Trophoblast cell (in vitro differentiated cells and primary cell): Measurements from ENCODE around the gene FSTL4.

ENCODE experiments used
- DNase-seq, 2 donors: peaks; one replicate each; pipeline ENCODE4 v3.0.0-alpha.2; 2016
- H2AFZ ChIP-seq: 2 replicates; pipeline ENCODE4 v1.6.1; 2013; ENCODE audit warnings: low read length, moderate library complexity, mild to moderate bottlenecking; ENCODE audit not compliant: insufficient read depth, poor library complexity
- H2AK5ac ChIP-seq: 2 replicates; pipeline ENCODE4 v1.6.1; 2013; ENCODE audit warnings: mild to moderate bottlenecking, low read length
- H2BK120ac ChIP-seq: 2 replicates; pipeline ENCODE4 v1.6.1; 2013; ENCODE audit warnings: low read length, mild to moderate bottlenecking, moderate library complexity; ENCODE audit not compliant: insufficient read depth, poor library complexity
- H2BK12ac ChIP-seq: 2 replicates; pipeline ENCODE4 v1.6.1; 2013; ENCODE audit warnings: mild to moderate bottlenecking, low read length, moderate library complexity
- H2BK5ac ChIP-seq: 2 replicates; pipeline ENCODE4 v1.6.1; 2013; ENCODE audit warnings: low read length, low read depth, moderate library complexity, mild to moderate bottlenecking; ENCODE audit not compliant: poor library complexity
- H3K14ac ChIP-seq: 2 replicates; pipeline ENCODE4 v1.6.1; 2013; ENCODE audit warnings: mild to moderate bottlenecking, low read length
- H3K18ac ChIP-seq: 2 replicates; pipeline ENCODE4 v1.6.1; 2013; ENCODE audit warnings: mild to moderate bottlenecking, low read length
- H3K23ac ChIP-seq: 2 replicates; pipeline ENCODE4 v1.6.1; 2013; ENCODE audit warnings: low read length
- H3K27ac ChIP-seq: 2 replicates; pipeline ENCODE4 v1.5.1; 2013; ENCODE audit warnings: low read depth, mild to moderate bottlenecking, inconsistent platforms, low read length, moderate library complexity
- H3K27me3 ChIP-seq: 2 replicates; pipeline ENCODE4 v1.6.1; 2013; ENCODE audit warnings: inconsistent platforms, mild to moderate bottlenecking, low read length, moderate library complexity; ENCODE audit not compliant: insufficient read depth
- H3K36me3 ChIP-seq, 2 experiments: 1 replicate in 1 of 2; 2 replicates in 1 of 2; pipeline ENCODE4 v1.6.1; 2013; ENCODE audit warnings: low read length in 2 of 2, mild to moderate bottlenecking in 2 of 2, moderate library complexity in 1 of 2; ENCODE audit not compliant: insufficient read depth in 2 of 2, control insufficient read depth in 1 of 2
- H3K4ac ChIP-seq: 2 replicates; pipeline ENCODE4 v1.6.1; 2013; ENCODE audit warnings: low read depth, mild to moderate bottlenecking, low read length, moderate library complexity
- H3K4me1 ChIP-seq, 2 experiments: 1 replicate in 1 of 2; 2 replicates in 1 of 2; pipeline ENCODE4 v1.6.1; 2013; ENCODE audit warnings: low read length in 2 of 2, mild to moderate bottlenecking in 2 of 2, moderate library complexity in 1 of 2; ENCODE audit not compliant: insufficient read depth in 2 of 2, control insufficient read depth in 1 of 2
- H3K4me2 ChIP-seq: 2 replicates; pipeline ENCODE4 v1.6.1; 2013; ENCODE audit warnings: inconsistent platforms, mild to moderate bottlenecking, low read length, moderate library complexity
- H3K4me3 ChIP-seq: 2 replicates; pipeline ENCODE4 v1.5.1; 2013; ENCODE audit warnings: mild to moderate bottlenecking, low read depth, low read length, inconsistent platforms
- H3K79me1 ChIP-seq: one replicate; pipeline ENCODE4 v1.6.1; 2013; ENCODE audit warnings: low read length
- H3K79me2 ChIP-seq: 2 replicates; pipeline ENCODE4 v1.6.1; 2013; ENCODE audit warnings: low read length, mild to moderate bottlenecking; ENCODE audit not compliant: control insufficient read depth, insufficient read depth, poor library complexity
- H3K9ac ChIP-seq: 2 replicates; pipeline ENCODE4 v1.6.1; 2013; ENCODE audit warnings: mild to moderate bottlenecking, low read length
- H3K9me3 ChIP-seq: 2 replicates; pipeline ENCODE4 v1.6.1; 2013; ENCODE audit warnings: low read depth, mild to moderate bottlenecking, control low read depth, inconsistent platforms, low read length; ENCODE audit not compliant: insufficient read depth
- H4K12ac ChIP-seq: 2 replicates; pipeline ENCODE4 v1.6.1; 2013; ENCODE audit warnings: low read depth, mild to moderate bottlenecking, low read length, moderate library complexity
- H4K8ac ChIP-seq: 2 replicates; pipeline ENCODE4 v1.6.1; 2013; ENCODE audit warnings: low read depth, mild to moderate bottlenecking, low read length, moderate library complexity
- H4K91ac ChIP-seq: one replicate; pipeline ENCODE4 v1.6.1; 2013; ENCODE audit warnings: low read depth, mild to moderate bottlenecking, low read length, moderate library complexity
- WGBS: extraction: QIAGEN DNeasy Blood & Tissue Kit; methylation state at CpG from one replicate; pipeline ENCODE4 v1.1.7; 2013; ENCODE audit warnings: missing lambda C conversion rate; ENCODE audit not compliant: insufficient read length, insufficient coverage; ENCODE audit errors: extremely low coverage; 5-methylcytosine and 5-hydroxymethylcytosine counted together

Gene FSTL4

DNA sequence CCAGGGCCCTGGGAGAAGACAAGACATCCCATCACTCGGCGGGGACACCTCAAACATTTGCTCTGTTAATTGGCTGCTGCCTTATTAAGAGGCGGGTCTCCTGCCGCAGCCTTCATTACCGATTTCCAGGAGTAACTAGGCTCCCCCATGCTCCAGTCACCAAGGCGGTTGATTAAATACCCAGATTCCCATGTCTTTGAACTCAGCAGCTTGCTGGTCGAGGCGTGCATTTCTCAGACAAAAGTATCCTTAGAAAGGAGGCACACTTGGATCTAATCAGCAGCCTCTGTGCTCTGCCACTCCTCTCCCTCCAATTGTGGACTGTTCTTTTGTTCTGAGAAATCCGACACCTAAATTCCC is 228.8 kb downstream of the FSTL4 start:
- no CpG with 5 or more reads among the region's 9 CpGs for WGBS
- Histone ChIP-seq H3K14ac (no peak overlapping the region), H3K23ac (no peak overlapping the region)

DNA sequence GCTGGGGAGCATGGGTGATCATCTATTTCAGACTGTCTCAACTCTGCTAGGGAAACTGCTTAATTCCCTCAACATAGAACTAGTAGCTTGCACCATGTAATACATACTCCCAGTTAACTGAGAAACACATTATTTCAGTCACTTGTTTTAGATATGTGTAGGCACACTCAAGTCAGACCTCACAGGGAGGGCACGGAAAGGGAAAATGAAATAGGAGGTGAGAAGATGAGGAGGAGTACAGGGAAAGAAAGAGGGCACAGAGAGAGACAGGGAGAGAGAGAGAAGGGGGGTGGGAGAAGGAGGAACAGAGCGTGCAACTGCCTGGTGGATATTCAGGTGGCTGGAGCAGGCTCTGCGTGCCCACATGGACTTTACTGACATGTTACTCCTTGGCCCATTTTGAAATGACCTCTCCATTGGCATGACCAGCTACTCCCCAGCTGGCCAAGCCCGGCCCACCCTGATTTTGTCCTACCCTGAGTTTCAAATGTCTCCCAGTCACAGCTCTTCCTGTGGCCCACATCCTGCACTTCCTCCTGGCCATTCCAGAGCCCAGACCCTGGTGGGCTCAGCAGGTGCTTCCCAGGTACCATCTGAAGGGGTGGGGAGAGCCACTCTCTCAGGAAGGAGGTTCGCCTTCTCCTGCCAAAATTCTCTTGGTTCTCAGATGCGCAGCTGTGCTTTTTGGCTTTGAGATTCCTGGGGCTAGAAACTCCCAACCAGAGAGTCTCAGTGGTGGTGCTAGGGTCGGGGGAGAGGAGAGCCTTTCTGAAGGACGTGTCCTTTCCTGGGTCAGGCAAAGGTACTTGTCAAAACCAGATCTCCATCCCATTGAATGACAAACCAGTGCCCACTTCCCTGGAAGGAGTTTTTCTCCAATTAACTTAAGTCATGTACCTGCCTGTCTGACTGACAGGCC is 229.4 kb downstream of the FSTL4 start:
- H3K4me1 ChIP-seq: peaks cover 0 to 2% of the 10 kb centered on the region in 2 experiments

More for the DNA sequence above, 228.8 kb downstream of the FSTL4 start:
- Histone ChIP-seq H2AK5ac (no peak overlapping the region), H3K4ac (no peak overlapping the region), H3K36me3 (no peaks in the 10 kb centered on the region), H2AFZ (no peak overlapping the region), H3K18ac (no peak overlapping the region), H3K9ac (no peak overlapping the region), H3K9me3 (no peaks in the 10 kb centered on the region), H3K79me2 (no peaks in the 10 kb centered on the region), H4K8ac (no peak overlapping the region), H3K4me2 (no peak overlapping the region), H3K27ac (no peak overlapping the region), H3K79me1 (no peaks in the 10 kb centered on the region), H4K12ac (no peak overlapping the region), H3K27me3 (no peaks in the 10 kb centered on the region), H2BK12ac (no peak overlapping the region), H3K4me3 (no peak overlapping the region), H2BK5ac (no peak overlapping the region), H4K91ac (no peak overlapping the region), H3K4me1 (peaks cover 0 to 2% of the 10 kb centered on the region in 2 experiments), H2BK120ac (no peak overlapping the region)
- DNase-seq: no peak

DNA sequence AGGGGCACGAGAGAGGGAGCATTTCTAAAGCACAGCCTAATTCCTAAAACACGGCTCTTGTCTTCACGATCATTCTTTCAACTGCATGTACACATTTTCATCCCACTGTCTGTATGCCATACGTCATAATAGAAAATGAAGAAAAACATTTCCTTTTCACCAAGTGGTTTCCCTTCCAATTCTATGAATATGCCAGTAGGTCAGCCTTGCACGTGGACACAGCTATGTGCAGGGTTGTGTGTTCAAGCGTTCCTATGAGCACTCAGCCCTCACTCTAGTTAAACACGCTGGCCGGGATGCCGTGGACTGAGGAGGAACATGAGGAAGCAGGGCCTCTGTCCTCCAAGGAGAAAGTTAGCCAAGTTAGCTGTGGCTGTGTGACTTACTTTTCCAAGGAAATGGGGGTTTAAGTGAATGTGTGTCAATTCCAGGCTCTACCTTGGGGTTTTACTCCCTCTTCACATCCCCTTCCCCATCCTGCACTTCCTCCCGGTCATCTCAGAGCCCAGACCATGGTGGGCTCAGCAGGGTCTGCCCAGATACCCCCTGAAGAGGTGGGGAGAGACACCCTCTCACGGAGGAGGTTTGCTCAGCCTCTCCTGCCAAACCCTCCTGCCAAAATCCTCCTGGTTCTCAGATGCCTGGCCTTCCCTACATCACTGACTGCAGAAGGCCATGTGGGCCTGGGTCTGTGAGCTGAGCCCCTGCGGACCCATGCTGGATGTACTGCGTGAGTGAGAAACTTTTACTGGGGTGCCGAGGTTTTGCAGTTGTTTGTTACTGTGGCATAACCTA is 230.6 kb downstream of the FSTL4 start:
- H3K27me3 ChIP-seq: no peaks in the 10 kb centered on the region
- no peak overlapping the region for H2AK5ac ChIP-seq
- DNase-seq: no peak
- no peak overlapping the region for H3K23ac ChIP-seq
- H4K12ac ChIP-seq: no peak overlapping the region
- H3K14ac ChIP-seq: no peak overlapping the region
- H3K79me2 ChIP-seq: no peaks in the 10 kb centered on the region
- H3K18ac ChIP-seq: no peak overlapping the region
- H3K27ac ChIP-seq: no peak overlapping the region
- H3K4me2 ChIP-seq: no peak overlapping the region
- no peak overlapping the region for H3K4ac ChIP-seq
- H3K79me1 ChIP-seq: no peaks in the 10 kb centered on the region
- no peak overlapping the region for H2AFZ ChIP-seq
- H3K4me1 ChIP-seq: peaks cover 0 to 2% of the 10 kb centered on the region in 2 experiments
- WGBS: no CpG with 5 or more reads among the region's 14 CpGs
- no peaks in the 10 kb centered on the region for H3K36me3 ChIP-seq
- no peak overlapping the region for H3K4me3 ChIP-seq
- no peak overlapping the region for H3K9ac ChIP-seq
- no peak overlapping the region for H4K8ac ChIP-seq
- no peak overlapping the region for H2BK120ac ChIP-seq
- H4K91ac ChIP-seq: no peak overlapping the region
- no peak overlapping the region for H2BK12ac ChIP-seq
- H3K9me3 ChIP-seq: peaks cover 4% of the 10 kb centered on the region
- no peak overlapping the region for H2BK5ac ChIP-seq

More for the DNA sequence above, 229.4 kb downstream of the FSTL4 start:
- Histone ChIP-seq H2BK5ac (no peak overlapping the region), H2AFZ (no peak overlapping the region), H3K36me3 (no peaks in the 10 kb centered on the region), H3K4me2 (no peak overlapping the region), H3K9ac (no peak overlapping the region), H3K27ac (no peak overlapping the region), H3K4me3 (no peak overlapping the region), H3K14ac (no peak overlapping the region), H2AK5ac (no peak overlapping the region), H2BK12ac (no peak overlapping the region), H3K23ac (no peak overlapping the region), H3K27me3 (no peaks in the 10 kb centered on the region), H3K79me2 (no peaks in the 10 kb centered on the region), H3K9me3 (no peaks in the 10 kb centered on the region), H4K8ac (no peak overlapping the region), H4K12ac (no peak overlapping the region), H2BK120ac (no peak overlapping the region), H3K4ac (no peak overlapping the region), H3K79me1 (no peaks in the 10 kb centered on the region), H3K18ac (no peak overlapping the region), H4K91ac (no peak overlapping the region)
- DNase-seq: no peak
- WGBS: no CpG with 5 or more reads among the region's 8 CpGs

DNA sequence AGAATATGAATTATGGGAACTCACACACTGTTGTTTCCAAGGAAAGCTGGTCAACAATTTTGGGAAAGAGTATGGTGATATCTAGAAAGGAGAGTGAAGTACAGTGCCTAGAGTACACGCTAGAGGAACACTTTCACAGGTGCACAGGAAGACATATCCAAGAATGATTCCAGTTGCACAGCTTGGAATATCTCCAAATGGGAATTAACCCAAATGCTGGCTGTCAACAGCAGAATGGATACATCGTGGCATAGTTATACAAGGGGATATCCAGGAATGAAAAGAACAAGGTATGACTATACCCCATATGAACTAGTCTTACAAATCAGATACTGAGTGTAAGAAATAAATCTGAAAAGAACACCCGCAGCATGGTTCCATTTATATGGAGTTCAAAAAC is 231.3 kb downstream of the FSTL4 start:
- H2BK12ac ChIP-seq: no peak overlapping the region
- peaks cover 0 to 2% of the 10 kb centered on the region in 2 experiments for H3K4me1 ChIP-seq
- no peak overlapping the region for H3K14ac ChIP-seq
- no peak for DNase-seq
- H2AFZ ChIP-seq: no peak overlapping the region
- no peak overlapping the region for H2BK5ac ChIP-seq
- H3K4ac ChIP-seq: no peak overlapping the region
- no peak overlapping the region for H3K4me3 ChIP-seq
- no peak overlapping the region for H4K8ac ChIP-seq
- no peaks in the 10 kb centered on the region for H3K27me3 ChIP-seq
- WGBS: no CpG with 5 or more reads among the region's 3 CpGs
- no peak overlapping the region for H4K91ac ChIP-seq
- no peaks in the 10 kb centered on the region for H3K79me1 ChIP-seq
- H2AK5ac ChIP-seq: no peak overlapping the region
- H3K4me2 ChIP-seq: no peak overlapping the region
- no peak overlapping the region for H4K12ac ChIP-seq
- H3K27ac ChIP-seq: no peak overlapping the region
- H3K18ac ChIP-seq: no peak overlapping the region
- H3K9ac ChIP-seq: no peak overlapping the region
- no peak overlapping the region for H2BK120ac ChIP-seq
- H3K9me3 ChIP-seq: peaks cover 4% of the 10 kb centered on the region
- no peaks in the 10 kb centered on the region for H3K79me2 ChIP-seq
- no peak overlapping the region for H3K23ac ChIP-seq
- H3K36me3 ChIP-seq: no peaks in the 10 kb centered on the region
